HCT116 (cell line): ENCODE results near the gene PPP1R16B.

Experiments
- CTCF ChIP-seq, 3 experiments: fragments of 200-600 bp in 1 of 3; sonication (generic) in 1 of 3; IDR thresholded peaks in 2 of 3; conservative IDR thresholded peaks in 1 of 3; 2 replicates each; pipeline ENCODE4 v1.5.1; 2012 to 2017; ENCODE audit warnings: low read depth in 2 of 3, low read length in 2 of 3, antibody characterized with exemption in 1 of 3, borderline replicate concordance in 1 of 3, control low read depth in 1 of 3, mild to moderate bottlenecking in 1 of 3, mixed read lengths in 1 of 3, mixed run types in 1 of 3, moderate library complexity in 1 of 3; ENCODE audit not compliant: insufficient read depth in 1 of 3
- EGR1 ChIP-seq: IDR thresholded peaks from 2 replicates; pipeline ENCODE4 v1.6.1; 2012; ENCODE audit warnings: low read depth
- EZH2 ChIP-seq: fragments of 200-600 bp; sonication (generic); IDR thresholded peaks from 2 replicates; pipeline ENCODE4 v1.6.1; 2017; ENCODE audit warnings: antibody characterized with exemption, mixed run types
- POLR2A ChIP-seq: IDR thresholded peaks from 2 replicates; pipeline ENCODE4 v1.7.0; 2011; ENCODE audit warnings: borderline replicate concordance; ENCODE audit not compliant: insufficient read depth, insufficient read length; ENCODE audit errors: extremely low read depth
- SRF ChIP-seq: IDR thresholded peaks from 2 replicates; pipeline ENCODE4 v1.6.1; 2012; ENCODE audit warnings: low read depth

GRCh38 chr20:38957915-38958485 lies 152.5 kb downstream of the PPP1R16B start:
- TF ChIP-seq CTCF (IDR thresholded peaks at IDR 0.05 in 2 of 3, conservative IDR thresholded peaks at IDR 0.05 in 1 of 3; ENCODE audit: borderline replicate concordance in 1 of 3, insufficient read depth in 1 of 3, low read depth in 2 of 3, low read length in 2 of 3) = no peak
- no peak for TF ChIP-seq EGR1
- TF ChIP-seq EZH2 = no peak
- TF ChIP-seq POLR2A = no peak
- TF ChIP-seq SRF = no peak
